GM19468 (cell line): Measurements from ENCODE around the gene OTC.
A peak's percentile ranks its signal among the peaks of the same experiment; 100 is the strongest.

ENCODE experiments used
- ATAC-seq: cut with Tn5 transposase; IDR thresholded peaks from one replicate; pipeline ENCODE4 v1.9.1; 2021; ENCODE audit warnings: mild to moderate bottlenecking, moderate library complexity, moderate number of reproducible peaks; ENCODE audit not compliant: unreplicated experiment; ENCODE audit errors: extremely low read depth

OTC gene

GRCh38 chrX:38352362-38352761 lies at the start of gene OTC:
Gene OTC (plus strand): TSS chrX:38352604. CDS start chrX:38352697, 93 bp downstream.
- ATAC-seq, result no peak

GRCh38 chrX:38304010-38304409 lies 48.4 kb upstream of the OTC start:
- ATAC-seq, result no peak

GRCh38 chrX:38305971-38306370 lies 46.4 kb upstream of the OTC start:
- ATAC-seq, result no peak

DNA sequence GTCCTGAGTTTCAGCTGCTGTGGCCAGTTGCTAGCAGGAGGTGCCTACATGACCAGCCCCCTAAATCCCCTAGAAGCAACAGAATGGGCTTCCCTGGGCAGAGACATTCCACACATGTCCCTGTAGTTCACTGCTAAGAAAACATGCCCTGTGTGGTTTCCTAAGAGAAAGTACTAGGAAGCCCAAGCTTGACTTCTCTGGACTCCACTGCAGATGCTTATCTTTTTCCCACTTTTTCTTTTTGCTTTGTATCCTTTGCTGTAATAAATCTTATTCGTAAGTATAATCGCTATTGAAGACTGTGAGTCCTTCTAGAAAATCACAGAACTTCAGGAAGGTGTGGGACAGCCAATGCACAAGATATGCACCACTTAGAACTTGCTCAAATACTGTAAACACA lies 40.7 kb upstream of the OTC start:
- ATAC-seq, result no peak

DNA sequence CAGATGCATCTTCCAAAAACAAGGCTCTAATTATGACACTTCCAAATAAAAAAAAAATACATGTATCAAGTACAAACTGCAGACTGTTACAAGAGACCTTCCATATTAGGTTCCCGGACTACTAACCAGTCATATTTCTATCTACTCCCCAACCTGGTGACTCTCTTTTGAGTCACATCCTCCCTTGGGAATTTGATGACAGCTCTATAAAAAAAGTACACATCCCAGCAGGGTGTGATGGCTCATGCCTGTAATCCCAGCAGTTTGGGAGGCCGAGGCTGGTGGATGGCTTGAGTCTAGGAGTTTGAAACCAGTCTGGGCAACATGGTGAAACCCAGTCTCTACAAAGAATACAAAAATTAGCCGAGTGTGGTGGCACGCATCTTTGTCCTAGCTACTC lies 40.0 kb upstream of the OTC start:
- ATAC-seq, result no peak

DNA sequence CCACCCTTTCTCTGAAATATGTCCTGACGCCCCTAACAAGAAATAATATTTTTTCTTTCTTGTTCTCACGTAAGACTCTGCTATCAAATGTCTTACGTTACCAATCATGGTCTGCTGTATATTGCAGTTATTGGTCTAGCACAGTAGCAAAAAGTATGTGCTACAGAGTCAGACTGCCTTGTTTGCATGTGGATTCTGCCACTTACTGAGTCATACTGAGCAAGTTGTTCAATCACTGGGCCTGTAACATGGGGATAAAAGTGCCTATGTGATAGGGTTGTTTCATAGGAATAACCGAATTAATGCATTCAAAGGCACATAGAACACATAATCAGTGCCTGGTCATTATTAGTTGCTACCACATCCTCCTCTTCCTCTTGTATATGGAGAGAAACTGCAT lies 39.2 kb upstream of the OTC start:
- ATAC-seq, result no peak

GRCh38 chrX:38315186-38315585 lies 37.2 kb upstream of the OTC start:
- ATAC-seq, result no peak

- ATAC-seq, result no peak
Observed at GRCh38 chrX:38318196-38318595, 34.2 kb upstream of the OTC start.

GRCh38 chrX:38318606-38319005 lies 33.8 kb upstream of the OTC start:
- no peak for ATAC-seq

DNA sequence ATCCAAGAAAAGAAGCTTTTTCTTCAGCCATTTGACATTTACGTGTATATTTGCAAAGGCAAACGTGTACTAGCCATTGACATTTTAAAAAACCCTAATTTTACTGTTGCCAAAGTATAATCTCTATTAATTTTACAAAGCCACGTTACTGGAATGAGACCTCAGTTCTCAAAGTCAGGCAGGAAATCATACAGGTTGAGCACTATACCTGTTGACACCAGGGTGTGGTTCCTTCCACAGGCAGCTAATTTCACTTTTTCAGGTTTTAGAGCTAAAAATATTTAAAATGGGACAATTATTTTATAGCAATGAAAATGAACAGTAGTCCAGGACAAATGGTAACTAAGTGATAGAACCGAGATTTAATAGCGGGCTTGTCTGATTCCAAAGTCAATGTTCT lies 31.6 kb upstream of the OTC start:
- no peak for ATAC-seq

GRCh38 chrX:38326086-38326485 lies 26.3 kb upstream of the OTC start:
- no peak for ATAC-seq

- peak; percentile 92 for ATAC-seq
Observed at GRCh38 chrX:38327007-38327774, 25.2 kb upstream of the OTC start, which contains the start of gene RPGR. Gene RPGR (minus strand): TSS chrX:38327509. CDS start chrX:38327367, 142 bp downstream.

DNA sequence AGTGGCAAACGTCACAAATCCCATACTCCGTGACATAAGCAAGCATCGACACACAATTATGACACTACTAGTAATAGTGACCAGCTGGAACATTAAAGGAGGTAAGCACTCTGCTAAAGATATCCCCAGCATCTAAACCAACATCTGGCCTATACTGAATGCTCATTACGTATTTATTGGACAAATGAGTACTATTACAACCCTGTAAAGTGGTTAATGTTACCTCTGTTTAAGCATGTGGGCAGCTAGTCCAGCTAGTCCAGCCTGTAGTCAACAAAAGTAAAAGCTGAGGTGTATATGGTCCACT lies 24.7 kb upstream of the OTC start:
- ATAC-seq, result no peak

- ATAC-seq, result no peak
Observed at GRCh38 chrX:38332505-38332904, 19.9 kb upstream of the OTC start.

DNA sequence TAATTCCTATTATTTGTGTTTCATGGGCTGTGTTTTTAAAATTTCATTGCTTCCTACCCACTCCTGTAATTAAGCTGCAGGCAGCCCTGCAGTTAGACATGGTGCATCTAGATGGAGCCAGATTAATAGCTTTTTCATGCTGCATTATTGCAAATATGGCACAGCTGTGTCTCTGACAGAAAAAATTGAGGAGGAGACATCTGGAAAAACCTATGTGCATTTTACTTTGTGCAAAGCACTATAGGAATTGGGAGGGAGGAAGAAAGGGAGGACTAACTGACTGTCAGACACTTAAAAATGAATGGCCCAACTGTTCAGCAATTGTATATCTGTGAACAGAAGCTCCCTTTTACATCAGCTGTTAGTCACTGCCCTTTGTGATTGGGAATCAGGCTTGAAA lies 17.0 kb upstream of the OTC start:
- no peak for ATAC-seq

GRCh38 chrX:38336538-38337240 lies 15.7 kb upstream of the OTC start:
- no peak for ATAC-seq

DNA sequence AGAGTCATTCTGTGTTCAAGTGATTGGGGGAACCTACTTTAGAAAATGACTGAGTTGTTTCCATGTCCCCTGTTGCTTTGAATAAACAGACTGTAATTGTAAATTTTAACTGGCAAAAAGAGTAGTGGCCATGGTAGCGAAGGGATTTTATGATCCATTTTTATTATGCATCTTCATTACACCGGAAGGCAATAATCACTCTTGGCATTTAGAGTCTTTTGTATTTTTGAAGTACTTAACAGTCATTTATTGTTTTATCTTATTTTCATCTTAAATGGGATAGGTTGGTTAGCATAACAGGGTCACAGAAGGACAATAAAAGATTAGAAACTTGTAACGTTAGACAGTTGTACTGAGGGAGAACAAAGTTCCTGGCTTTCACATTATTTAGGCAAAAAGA lies 11.0 kb upstream of the OTC start:
- ATAC-seq, result no peak

DNA sequence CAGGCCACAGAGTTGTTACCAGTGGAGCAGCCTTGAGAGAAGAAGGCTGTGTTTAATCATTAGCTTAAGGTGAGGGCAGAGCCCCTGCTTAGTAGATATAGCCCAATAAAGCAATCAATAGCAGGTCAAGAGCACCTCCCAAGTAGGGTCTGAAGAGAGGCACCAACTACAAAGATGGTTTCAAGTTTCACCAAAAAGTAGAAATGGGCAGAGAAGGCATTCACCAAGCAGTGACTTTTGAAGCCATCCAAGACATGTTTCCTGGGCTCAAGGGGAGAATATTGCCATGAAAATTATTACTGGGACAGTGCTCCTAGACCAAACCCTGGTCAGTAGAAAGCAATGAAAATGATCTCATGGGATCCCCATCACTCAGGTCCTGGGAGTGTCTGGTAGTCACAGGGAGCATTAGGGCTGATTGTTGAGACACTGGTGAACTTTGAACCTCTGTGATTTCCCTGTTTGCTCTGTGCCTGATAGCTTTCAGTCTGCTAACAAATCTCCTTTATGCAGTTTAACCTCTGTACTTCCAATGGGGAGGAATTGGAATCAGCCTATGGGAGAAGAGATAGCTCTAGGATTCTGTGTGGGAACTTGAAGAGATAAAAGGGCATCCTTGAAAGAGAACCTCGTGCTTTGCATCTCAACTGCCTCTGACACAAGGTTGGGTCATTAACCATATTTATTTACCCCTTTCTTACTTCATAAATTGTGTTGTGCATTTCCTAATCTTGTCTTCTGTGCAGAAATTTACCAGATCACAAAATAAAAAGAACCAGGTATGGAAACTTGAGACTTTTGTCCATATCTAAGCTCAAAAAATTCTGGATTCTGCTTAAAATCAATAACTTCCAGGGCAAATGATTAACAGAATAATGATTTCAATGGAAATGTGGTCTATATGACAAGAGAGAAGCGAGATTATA lies 9.3 kb upstream of the OTC start:
- no peak for ATAC-seq

- ATAC-seq, result no peak
Observed at GRCh38 chrX:38346150-38346549, 6.3 kb upstream of the OTC start.

GRCh38 chrX:38347136-38347535 lies 5.3 kb upstream of the OTC start:
- ATAC-seq, result no peak

DNA sequence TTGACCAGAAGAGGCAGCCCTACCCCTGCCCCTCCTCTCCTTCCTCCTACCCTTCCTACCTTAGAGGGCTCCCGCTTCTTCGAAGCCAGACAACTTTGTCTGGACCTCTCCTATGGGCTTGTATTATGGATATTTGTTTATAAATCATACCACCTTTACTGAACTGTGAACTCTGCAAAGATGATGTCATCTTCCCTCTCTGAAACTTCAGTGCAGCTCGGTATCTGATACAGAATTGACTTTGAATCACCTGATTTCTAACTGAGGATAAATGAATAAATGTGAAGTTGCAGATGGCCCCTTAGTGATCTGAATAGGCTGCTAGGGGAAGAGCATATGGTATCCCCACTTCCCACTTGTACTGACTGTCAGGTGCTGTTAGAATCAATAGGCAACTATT lies 1.1 kb upstream of the OTC start:
- ATAC-seq, result no peak
